A204.1 (cell line): ENCODE results near the gene OLIG3.

Experiments
- FAIRE-seq: peaks from 2 replicates; lab custom pipeline; 2012; peaks lifted over from hg19 to GRCh38; lab: Jason Lieb, UNC

The OLIG3 gene

DNA sequence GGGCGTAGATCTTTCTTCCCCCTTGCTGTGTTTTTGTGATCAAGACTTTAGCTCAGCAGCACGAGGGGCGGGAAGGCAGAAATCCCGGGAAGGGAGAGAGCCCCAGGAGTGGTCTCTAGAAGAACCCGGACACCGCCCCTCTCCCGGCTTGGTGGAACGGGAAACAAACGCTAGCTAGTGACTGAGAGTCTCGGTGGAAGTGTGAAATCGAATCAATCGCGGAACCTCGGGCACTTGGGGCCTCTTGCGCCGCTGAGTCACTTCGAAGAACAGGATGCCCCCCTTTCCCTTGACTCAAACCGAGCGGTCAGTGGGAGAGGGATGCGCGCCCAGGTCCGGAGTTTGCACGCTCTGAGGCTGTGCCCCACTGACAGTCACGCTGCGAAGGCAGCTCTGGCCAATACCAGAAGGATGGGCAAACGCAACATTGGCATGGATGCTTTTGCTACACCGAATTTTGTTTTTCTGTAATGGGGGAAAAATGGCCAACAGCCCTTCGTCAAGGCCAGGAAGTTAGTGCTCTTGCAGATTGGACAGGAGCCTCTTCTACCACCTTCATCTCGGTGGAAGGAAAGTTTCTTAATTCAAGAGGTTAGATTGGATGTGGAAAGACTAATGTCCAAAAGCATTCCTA is 1.6 kb upstream of the OLIG3 start:
- no peak for FAIRE-seq

DNA sequence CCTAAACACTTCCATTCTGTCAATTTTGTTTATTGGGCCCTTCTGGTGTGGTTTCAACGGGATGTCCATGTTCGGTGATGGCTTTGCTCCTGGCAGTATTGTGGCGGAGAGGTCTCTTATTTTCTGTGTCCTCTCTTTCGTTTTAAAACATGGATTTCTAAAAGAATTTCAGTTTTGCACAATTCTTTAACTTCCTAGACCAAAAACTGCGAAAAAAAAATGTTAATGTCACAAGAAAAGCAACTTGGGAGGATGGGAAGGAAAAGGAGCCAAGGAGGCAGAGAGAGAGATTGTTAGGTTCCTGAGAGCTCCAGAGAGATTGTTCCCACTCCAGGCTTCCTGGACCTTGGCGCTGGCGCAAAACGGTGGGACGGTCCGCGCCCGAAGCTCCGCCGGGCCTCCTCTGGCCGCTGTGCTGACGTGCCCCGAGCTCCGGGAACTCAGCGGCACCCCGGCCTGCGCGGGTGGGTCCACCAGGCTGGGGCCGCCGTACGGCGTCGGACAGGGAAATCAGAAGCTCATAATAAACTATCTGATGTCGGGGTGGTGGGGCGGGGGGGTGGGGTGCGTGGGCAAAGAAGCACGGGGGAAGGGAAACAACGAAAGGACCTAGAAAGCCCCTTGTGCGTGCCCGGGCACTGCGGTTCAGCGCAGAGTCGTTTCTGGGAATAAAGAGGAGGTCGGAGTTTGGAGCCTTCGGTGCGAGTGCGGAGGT is 951 bp upstream of the OLIG3 start:
- no peak for FAIRE-seq

DNA sequence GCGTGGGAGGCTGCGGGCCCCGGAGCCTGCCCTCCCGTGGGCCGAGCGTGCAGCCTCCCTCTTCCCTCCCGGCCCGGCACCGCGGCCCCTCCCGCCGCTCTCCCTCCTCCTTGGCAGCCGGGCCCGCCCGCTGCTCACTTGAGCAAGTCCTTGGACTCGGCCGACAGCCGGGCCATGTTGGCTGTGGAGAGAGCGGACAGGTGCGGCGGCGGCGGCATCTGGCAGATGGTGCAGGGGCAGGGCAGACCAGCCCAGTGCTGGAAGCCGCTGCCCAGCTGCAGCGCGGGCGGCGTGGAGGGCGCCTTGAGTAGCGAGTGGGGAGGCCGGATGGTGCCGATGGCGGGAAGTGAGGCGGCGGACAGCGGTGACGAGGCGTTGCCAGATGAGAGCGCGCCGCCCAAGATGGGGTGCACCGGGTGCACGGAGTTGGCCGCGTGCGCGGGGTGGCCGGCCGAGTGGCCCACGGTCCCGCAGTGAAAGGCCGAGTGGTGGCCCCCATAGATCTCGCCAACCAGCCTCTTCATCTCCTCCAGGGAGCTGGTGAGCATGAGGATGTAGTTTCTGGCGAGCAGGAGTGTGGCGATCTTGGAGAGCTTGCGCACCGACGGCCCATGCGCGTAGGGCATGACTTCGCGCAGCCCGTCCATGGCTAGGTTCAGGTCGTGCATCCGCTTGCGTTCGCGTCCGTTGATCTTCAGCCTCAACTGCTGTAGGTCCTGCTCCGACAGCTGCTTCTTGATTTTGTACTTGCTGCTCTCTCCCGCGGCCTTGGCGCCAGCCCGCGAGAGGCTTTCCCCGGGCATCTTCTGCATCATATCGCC is 766 bp downstream of the OLIG3 start:
- no peak for FAIRE-seq

DNA sequence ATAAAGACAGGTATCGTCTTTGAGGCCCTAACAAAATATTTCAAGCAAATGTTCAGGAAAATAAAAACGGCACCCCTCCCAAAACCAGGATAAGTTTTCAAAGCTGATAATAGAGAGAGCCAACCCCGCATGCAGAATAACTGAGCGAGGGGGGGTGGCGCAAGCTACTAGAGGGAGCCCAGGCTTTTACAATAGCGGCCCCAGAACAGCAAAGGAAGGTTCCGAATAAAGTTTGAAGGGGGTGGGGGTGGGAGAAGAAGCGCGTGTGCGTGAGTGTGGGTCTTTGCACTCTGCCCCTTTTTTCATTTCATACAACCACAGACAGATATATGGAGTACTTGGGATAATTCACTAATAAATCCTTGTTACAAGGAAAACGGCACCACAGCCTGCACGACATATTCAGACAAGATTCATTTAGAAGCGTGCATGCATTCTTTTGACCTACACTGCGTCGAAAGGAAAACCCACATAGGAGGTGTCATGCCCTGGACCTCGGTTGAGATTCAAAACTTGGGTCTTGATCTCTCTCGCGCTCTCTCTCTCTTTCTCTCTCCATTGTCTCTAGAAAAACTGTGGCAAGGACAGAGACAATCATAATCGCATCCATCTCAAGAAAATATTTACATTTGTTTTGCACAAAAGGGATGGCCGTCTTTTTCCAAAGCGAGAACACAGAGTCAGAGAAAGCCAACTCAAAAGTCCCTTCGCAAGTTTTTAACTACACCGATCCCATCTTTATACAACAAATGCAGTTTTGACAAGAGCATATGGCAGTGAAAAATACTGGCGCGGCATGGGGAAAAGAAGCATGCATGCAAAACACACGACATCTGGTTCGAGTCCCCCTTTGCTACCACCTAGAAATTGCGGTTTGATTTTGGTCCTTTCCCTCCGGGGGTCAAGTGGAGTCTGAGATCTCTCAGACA is 1.6 kb downstream of the OLIG3 start:
- FAIRE-seq: no peak

DNA sequence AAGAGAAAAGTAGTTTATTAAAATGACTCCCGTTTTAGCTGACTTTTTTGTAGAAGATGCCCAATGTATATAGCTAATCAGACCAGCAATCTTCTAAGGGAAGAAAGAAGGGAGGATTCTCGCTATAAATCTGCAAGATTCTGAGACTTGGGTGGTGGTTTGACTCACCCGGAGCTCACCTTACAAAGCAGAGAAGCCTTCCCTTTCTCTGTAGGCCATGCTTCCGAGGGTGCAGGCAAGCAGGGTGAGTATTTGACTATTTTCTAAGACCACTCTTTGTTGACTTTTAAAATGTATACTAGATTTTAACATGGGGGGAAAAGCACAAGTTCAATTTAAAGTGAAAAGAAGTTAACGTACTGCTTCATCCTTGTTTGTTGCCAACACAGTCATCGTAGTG is 2.7 kb downstream of the OLIG3 start:
- FAIRE-seq: no peak

DNA sequence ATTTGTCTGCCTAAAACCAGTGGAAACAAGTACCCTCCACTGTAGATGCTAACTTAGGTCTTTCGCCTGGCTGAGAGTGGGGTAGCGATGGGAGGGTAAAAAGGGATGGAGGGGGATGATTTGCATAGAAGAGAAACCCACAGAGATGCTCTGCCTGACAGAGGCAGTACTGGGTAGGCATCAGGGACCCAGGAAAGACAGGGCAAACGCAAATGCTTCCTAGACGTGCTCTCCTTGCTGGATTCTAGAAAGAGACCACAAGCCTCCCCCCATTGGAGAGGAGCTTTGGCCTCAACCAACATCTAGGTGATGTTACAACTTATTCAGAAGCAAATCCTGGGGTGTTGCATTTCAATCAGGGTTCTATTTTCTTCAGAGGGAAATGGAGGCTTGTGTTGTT is 3.2 kb downstream of the OLIG3 start:
- FAIRE-seq: no peak

DNA sequence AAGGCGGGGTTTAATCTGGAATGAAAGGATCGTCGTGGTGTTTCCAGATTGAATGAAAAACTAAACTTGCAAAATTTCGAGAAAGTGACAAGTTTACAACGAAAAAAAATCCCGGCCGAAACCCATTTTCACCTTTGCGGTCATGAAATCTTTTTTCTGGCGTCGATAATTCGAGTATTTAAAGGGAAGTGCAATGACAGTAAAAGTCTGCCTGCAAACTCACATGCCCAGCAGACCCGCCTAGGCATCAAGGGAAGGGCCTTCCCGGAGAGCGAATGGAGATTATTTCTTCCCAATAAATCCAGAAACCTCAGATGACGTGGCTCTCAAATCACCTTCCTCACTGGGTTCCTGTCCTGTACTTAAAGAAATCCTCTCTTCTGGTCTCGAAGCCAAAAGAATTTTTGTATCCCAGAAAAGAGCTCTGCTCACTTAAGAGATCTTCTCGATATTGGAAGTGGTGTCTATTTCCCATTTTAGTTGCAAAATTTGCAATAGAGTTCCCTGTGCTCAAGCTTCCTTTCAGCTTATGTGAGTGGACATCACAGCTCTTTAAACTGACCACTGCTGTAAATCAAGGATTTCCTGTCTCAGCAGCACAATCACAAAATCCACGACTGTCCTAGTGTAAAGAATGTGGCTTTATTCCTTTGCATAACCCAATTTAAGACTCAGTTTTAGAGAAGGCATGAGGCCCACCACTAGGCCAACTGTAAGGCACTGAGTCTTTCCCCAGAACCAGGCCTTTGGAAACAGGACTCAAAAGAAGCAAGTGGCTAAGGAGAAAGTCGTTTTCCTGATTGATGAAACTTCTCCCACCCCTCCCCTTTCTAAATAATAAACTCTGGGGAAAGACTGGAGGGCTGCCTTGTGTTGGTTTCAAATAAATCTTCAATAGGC is 3.9 kb downstream of the OLIG3 start:
- FAIRE-seq: no peak

DNA sequence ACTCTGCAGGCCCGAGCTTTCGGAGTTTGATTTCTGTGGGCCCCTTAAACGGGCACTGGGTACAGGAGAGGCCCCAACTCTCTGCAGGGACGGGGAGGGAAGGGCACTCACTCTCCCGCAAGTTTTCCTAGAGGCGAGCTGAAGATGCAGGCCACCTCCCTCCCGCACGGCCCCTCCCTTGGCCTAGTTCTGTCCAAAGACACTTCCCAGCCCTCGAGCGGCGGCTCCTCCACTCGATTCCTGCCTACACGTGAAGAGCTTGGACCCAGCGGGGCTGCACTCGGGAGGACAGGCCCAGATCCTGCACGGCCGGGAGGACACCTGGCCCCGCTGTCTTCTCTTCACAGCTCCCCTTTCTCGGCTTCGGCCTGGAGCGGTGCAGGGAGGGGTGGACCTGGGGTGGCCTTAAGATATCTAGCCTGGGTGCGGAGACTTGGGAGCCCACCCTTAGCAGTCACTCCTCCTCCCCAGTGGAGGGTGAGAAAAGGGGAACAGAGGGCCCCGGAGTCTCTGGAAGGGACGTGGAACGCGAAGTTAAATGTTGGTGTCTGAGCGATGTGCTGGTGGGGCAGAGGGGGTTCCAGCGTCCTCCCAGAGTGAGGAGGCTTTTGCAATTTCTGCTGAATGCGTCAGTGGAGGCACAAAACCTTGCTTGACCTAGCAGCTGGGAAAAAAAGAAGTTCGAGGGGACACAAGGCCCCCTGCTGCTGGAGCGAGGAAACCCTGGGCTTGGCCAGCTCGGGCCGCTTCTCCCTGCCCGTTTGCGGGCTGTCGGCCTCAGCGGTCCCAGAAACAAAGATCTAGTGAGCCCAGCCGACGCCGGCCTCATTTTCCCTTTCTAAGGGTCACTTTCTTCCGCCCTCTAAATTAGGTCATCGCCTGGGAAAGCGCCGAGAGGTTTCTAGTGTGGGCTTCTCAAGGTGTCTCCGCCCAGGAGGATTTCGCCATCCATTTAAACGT is 4.9 kb downstream of the OLIG3 start:
- no peak for FAIRE-seq

DNA sequence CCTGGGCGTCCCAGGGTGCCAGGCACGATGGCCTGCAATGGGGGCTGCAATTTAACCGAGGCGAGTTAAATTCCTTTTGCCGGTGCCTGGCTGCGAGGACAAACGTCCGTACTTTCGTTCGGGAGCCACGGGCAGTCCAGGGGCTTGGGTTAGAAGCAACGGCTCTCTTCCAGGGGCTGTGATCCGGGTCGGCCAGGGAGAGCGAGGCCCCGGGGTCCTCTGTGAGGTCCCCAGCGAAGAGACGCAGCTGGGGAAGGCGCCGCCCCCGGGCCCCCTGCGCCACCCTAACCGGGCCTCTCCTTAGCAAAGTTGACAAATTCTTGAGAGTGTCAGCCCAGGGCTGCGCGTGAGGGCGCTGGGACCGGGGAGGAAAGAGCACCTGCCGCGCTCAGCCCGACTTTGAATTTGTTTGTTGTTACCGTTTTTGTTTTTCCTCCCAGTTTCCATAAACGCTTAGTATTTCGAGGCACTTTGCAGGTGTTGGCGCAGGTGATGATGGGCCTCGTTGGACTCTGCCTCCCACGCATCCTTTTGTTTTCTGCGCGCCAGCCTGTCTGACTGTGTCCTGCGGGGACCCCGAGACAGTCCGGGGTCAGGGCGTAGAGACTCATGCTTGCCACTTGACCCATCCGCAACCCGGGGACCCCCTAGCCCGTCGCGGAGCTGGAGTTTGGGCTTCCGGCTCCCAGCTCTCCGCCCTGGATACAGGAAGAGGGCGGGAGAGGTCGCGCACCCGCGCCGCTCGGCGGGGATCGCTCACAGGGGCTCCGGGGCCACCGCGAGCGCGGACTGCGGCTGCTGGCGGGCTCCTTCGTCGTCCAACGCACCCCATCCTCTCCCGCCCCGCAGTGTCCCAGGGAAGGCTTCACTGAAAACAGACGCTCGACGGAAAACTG is 5.8 kb downstream of the OLIG3 start:
- no peak for FAIRE-seq

DNA sequence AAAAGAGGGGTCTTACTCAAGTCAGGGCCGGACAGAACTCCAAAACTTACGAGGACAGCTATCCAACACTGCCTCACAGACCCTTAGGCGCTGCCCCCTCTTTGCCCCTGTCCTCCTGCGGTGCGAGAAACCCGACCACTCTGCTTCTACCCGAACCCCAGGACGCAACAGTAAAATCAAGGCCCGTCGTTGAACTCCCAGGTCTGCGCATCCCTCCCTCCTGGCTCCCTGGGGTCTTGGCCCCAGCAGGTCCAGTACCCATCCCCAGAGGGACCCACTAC is 6.4 kb downstream of the OLIG3 start:
- FAIRE-seq: no peak

DNA sequence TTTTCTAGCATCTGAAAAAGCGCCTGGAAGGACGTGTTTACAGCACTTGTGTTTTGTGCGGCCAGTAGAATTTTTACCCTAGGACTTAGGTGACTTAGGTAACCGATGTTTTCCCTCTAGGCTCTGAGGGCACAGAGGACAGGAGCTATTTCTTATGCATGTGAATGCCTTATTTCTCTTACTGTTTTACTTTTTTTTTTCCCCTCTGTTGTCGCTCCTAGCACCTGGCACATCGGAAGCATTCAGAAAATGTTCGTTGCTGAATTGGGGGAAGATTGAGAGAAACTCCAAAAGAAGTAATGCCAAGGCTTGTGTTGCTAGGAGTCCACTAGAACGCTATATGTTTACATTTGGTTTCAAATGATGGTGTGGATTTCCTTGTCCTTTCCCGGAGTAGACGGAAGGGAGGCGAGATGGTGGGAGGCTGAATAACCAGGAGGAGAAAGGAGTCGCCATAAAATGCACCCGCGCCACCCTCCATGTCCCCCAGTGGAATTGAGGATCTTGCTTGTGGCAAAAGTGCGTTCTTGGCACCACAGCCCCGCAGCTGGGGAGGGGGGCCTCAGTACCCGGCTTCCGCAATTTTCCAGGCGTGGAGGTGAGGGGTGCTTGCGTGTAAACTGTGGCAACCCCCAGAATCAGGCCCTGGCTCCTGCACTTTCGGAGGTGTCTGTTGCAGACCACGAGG is 6.9 kb downstream of the OLIG3 start:
- FAIRE-seq: no peak

DNA sequence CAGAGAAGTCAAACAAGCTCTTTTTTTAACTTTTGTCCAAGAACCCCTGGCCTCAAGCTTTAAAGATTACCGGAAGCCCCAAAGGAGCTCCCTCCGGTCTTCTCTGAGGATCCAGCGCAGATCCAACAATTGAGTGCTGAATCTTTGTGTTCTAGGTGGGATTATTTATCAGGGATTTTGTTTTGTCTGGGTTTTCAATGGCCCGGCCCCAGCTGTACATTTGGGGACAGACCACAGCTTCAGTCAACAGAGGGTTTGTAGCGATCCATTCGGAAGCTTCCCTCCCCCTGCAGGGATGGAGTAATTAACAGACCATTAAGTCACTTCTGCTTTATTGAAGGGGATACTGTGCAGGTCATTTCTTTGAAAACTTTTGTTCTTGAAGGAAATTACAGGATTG is 7.8 kb downstream of the OLIG3 start:
- FAIRE-seq: no peak

DNA sequence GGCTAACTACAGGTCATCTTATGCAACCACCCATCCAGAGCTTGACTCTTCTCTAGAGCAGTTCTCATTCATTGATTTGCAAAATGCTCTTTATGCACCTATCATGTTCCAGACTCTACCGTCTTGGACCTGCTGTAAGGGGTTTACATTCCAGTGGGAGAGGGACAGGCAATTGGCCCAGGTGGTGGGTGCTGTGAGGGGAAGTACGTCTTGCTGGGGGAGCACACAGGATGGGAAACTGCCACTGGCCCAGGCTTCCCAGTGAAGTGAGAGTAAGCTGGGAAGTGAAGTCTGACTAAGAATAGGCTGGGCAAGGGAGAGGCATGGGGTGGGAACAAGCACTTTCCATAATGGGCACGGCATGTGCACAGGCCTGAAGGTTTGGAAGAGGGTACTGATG is 13.8 kb downstream of the OLIG3 start:
- FAIRE-seq: no peak

DNA sequence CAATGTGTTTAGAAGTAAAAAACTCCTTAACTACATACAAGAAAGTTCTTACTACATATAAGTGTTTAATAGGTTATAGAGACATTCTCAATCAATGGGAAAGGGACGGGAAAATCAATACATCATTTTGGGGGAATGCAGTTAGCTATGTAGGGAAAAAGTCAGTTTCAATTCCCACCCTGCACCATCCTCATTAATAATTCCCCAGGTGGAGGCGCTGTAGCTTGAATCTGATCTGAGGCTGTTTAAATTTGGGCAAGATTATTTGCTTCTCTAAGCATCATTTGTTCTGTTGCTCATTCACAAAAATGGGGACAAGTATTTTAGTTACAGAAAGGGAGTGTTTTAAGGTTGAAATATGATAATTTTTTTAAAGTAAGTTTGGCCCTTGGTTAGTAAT is 19.1 kb downstream of the OLIG3 start:
- FAIRE-seq: no peak

DNA sequence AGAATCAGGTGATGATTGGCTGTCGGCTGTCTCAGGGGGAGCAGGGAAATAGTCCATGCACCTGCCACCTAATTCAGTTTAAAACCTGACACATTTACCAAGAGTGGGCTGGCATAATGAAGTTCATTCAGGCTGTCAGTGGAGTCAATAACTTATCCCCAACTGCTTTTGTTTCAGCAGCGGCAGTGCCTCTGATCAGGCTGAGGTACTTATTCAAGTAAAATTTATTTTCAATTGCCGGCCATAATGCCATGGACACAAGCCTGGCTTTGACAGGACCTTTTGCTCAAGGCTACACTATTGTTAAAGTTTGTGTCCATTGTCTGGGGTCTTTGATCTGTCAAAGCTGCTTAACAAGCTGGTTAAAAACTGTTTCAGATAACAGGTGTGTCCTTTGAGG is 20.6 kb downstream of the OLIG3 start:
- FAIRE-seq: no peak

DNA sequence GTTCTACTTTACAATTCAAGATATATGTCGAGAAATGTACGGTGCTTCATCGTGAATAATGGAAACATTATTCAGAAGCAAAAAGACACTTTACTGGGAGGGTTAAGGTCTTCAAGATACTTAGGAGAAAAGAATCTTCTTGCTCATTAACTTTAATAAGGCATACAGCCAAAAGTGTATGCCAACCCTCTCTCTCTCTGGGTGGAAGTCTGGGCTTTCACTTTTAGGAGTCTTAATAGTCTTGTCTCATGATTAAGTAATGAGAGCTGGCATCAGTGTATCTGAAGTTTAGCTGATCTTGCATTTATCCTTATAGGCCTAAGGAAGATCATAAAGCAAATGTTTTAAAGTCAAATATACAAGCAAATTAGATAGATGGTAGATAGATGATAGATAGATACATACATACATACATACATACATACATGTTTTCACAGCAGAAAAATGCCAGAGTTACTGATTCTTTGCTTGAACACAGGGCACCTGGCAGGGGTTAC is 21.5 kb downstream of the OLIG3 start:
- FAIRE-seq: no peak

DNA sequence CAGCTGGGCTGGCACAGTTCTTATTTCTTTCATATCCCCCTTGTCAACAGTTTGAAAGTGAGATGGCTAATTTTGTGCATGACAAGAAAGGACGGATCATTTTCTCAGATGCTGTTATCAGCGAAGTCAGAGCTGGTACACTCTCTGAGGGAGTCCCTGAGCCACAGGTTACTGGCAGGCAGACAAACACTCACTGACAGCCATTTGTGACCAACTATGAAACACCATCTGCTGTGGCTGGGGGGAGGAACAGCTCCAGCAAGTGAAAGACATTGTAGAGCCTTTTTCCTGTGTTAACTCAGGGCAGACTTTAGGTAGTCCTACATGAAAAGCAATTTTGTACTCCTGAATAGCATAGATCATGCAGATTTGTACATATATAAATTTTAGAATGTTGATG is 22.2 kb downstream of the OLIG3 start:
- no peak for FAIRE-seq

DNA sequence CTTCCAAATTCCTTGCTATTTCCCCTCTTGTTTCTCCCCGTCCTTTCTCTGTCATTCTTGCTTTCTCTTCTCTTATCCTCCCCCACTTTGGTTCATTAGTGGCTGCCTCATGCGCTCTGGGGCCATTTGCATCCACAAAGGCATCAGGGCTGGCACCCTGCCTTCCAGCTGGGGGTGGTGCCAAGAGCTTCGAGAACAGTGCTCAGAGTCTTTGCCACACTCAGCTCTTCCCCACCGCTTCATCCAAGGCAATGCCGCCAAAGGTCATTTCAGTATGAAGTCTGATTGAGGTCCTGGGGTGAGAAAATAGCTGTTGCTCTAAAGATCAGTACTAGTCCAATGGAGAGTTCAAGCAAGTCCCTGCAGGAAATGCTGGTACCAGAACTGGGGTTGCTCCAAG is 22.7 kb downstream of the OLIG3 start:
- no peak for FAIRE-seq

DNA sequence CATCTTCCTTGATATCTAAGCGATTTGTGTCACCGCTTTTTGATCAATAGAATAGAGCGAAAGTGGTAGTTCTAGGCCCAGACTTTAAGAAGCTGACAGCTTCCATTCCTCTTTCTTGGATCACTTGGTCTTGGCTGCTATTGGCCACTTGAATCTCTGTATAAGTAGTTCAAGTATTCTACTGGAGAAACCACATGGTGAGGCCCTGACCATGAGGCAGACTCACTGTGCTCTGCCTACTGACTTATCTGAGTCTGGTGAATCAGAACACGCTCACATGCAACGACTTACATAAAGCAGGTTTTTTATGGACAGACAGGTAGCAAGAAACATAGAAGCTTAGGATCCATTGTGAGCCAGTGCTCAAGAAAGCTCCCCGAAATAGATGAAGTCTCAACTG is 27.0 kb downstream of the OLIG3 start:
- FAIRE-seq: no peak
